ENCODE measurements around the gene TEX44.
"Not testable (repeated sequence)": the region's sequence is repeated elsewhere in the genome, so short reads cannot be mapped to it uniquely, and the experiment has no call there.

The TEX44 gene

DNA sequence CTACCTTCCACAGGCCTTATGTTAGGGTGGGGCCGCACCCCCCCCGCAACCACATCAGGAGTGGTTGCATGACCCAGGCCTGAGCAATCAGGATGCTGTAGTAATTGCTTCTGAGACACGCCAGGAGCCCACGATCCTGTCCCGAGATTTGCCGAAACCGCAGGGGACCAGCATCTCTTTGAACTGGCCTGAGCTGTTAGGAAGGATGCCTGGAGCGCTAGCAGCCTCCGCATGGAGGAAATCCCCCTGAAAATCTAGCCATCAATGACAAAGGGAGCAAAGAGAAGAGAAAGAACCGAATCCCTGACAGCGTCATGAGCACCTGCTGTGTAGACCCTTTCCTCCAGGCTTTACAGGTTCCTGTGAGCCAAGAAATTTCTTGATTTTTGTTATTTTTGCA lies 8.7 kb upstream of the TEX44 start:
- Mint-ChIP-seq H3K27me3 (ENCODE audit: low read depth) (peaks cover 7% of the 10 kb centered on the region), H3K27ac (no peak overlapping the region), H3K9me3 (no peaks in the 10 kb centered on the region)

DNA sequence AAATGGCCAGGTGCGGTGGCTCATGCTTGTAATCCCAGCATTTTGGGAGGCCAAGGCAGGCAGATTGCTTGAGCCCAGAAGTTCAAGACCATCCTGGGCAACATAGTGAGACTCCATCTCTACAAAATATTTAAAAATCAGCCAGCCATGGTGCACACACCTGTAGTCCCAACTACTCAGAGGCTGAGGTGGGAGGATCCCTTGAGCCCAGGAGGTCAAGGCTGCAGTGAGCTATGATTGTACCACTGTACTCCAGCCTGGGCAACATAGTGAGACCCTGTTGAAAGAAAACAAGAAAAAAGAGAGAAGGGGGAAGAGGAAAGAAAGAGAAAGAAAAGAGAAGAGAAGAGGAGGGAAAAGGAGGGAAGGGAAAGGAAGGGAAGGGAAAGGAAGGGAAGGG lies 4.9 kb upstream of the TEX44 start:
- not testable (repeated sequence) for H3K27me3 Mint-ChIP-seq (ENCODE audit: low read depth); H3K4me3 Mint-ChIP-seq

More for the DNA sequence above, 8.7 kb upstream of the TEX44 start:
- no peaks in the 10 kb centered on the region for H3K4me1 Mint-ChIP-seq (ENCODE audit: low read depth)
- H3K4me3 Mint-ChIP-seq = no peak overlapping the region
- no peaks in the 10 kb centered on the region for H3K36me3 Mint-ChIP-seq (ENCODE audit: low read depth)

DNA sequence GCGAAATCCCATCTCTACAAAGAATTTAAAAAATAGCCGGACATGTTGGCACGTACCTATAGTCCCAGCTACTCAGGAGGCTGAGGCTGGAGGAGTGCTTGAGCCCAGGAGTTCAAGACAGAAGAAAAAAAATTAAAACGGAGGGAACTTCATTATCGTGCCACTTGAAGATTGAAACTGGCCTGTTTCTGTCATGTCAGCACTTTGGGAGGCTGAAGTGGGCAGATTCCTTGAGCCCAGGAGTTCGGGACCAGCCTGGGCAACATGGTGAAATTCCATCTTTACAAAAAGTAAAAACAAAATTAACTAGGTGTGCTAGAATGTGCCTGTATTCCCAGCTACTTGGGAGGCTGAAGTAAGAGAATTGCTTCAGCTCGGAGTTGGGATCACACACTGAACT lies 3.0 kb upstream of the TEX44 start:
- H3K9me3 Mint-ChIP-seq = no peaks in the 10 kb centered on the region
- H3K27ac Mint-ChIP-seq = no peak overlapping the region
- H3K4me1 Mint-ChIP-seq (ENCODE audit: low read depth) = no peaks in the 10 kb centered on the region
- H3K36me3 Mint-ChIP-seq (ENCODE audit: low read depth) = no peaks in the 10 kb centered on the region
- H3K4me3 Mint-ChIP-seq = no peak overlapping the region
- no peaks in the 10 kb centered on the region for H3K27me3 Mint-ChIP-seq (ENCODE audit: low read depth)

More for the DNA sequence above, 4.9 kb upstream of the TEX44 start:
- H3K9me3 Mint-ChIP-seq; H3K27ac Mint-ChIP-seq; H3K4me1 Mint-ChIP-seq (ENCODE audit: low read depth); H3K36me3 Mint-ChIP-seq (ENCODE audit: low read depth): not testable (repeated sequence)

DNA sequence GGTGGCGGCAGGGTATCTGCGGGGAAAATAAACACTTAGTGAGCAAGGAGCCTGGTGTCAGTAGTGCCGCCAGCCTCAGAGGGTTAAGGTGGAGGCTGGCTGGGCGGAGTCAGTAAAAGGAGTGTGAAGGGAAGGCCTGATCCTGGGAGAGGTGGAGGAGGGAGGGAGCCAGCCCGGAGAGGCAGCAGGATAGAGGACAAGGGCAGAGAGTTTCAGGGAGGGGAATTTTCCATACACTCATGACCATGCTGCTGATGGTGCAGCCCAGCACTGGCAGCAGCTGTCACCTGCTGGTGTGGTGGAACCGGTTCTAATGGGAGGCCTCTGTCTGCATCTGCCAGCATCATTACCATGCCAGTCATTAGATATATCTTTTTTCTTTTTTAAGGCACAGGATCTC lies 2.0 kb upstream of the TEX44 start:
- no peaks in the 10 kb centered on the region for H3K27me3 Mint-ChIP-seq (ENCODE audit: low read depth)
- H3K27ac Mint-ChIP-seq = no peak overlapping the region
- H3K4me3 Mint-ChIP-seq = no peak overlapping the region
- H3K9me3 Mint-ChIP-seq = no peaks in the 10 kb centered on the region
- H3K36me3 Mint-ChIP-seq (ENCODE audit: low read depth) = no peaks in the 10 kb centered on the region
- no peaks in the 10 kb centered on the region for H3K4me1 Mint-ChIP-seq (ENCODE audit: low read depth)

DNA sequence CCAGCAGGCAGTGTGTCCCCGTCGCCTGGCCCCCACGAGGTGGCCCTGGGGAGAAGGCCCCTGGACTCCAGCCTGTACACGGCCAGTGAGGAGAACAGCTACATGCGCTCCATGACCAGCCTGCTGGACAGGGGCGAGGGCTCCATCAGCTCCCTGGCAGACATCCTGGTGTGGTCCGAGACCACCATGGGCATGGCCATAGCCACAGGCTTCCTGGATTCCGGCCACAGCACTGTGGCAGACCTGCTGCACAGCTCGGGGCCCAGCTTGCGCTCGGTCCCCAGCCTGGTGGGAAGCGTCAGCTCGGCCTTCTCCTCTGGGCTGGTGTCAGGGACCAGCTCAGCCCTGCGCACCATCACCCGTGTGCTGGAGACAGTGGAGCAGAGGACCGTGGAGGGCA lies 1.0 kb downstream of the TEX44 start:
- Mint-ChIP-seq H3K4me1 (ENCODE audit: low read depth) (no peaks in the 10 kb centered on the region), H3K9me3 (no peaks in the 10 kb centered on the region), H3K4me3 (no peak overlapping the region), H3K36me3 (ENCODE audit: low read depth) (no peaks in the 10 kb centered on the region), H3K27me3 (ENCODE audit: low read depth) (no peaks in the 10 kb centered on the region), H3K27ac (no peak overlapping the region)

DNA sequence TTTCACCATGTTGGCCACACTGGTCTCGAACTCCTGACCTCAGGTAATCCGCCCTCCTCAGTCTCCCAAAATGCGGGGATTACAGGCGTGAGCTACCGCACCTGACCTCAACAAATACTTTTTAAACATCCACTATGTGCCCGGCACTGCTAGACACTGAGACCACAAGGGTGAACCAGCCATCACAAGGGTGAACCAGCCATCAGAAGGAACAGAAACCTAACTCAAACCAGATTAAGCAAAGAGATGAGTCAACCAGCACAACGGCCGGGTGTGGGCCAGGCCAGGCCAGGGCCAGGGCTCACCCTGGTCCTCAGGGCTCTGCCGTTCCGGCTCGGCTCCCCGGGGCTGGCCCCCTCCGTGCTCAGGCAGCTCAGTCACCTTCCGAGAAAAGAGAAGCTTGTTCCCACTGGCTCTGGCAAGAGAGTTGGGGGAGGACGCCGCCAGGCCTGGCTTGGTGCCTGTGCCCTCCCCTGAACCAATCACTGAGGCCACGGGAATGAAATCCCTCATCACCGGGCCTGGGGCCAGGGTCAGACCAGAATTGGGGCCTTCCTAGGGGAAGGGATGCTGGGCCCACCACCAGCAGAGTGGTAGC lies 4.4 kb downstream of the TEX44 start:
- Mint-ChIP-seq H3K36me3 (ENCODE audit: low read depth) (no peaks in the 10 kb centered on the region), H3K9me3 (no peaks in the 10 kb centered on the region), H3K4me3 (no peak overlapping the region), H3K27ac (no peak overlapping the region), H3K4me1 (ENCODE audit: low read depth) (peaks cover 5% of the 10 kb centered on the region), H3K27me3 (ENCODE audit: low read depth) (peaks cover 3% of the 10 kb centered on the region)

DNA sequence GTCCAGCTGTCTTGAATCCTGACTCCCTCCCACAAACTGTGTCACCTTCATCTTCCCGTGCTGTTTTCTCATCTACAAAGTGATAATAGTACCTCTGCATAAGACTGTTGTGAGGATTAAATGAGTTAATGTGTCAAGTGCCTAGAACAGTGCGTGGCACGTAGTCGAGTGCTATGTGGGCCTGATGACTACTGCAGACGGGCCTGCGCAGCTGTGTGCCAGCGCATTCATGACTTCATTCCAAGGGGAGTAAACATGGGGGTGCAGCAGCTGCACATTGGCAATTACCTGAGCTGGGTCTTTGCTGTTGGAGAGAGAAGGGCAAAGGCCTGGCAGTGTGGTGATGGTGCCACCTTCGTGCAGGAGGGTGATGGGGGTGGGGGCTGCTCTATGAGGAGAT lies 5.0 kb downstream of the TEX44 start:
- Mint-ChIP-seq H3K9me3 (no peaks in the 10 kb centered on the region), H3K27me3 (ENCODE audit: low read depth) (peaks cover 3% of the 10 kb centered on the region), H3K4me1 (ENCODE audit: low read depth) (peaks cover 5% of the 10 kb centered on the region), H3K36me3 (ENCODE audit: low read depth) (no peaks in the 10 kb centered on the region), H3K4me3 (no peak overlapping the region), H3K27ac (no peak overlapping the region)

DNA sequence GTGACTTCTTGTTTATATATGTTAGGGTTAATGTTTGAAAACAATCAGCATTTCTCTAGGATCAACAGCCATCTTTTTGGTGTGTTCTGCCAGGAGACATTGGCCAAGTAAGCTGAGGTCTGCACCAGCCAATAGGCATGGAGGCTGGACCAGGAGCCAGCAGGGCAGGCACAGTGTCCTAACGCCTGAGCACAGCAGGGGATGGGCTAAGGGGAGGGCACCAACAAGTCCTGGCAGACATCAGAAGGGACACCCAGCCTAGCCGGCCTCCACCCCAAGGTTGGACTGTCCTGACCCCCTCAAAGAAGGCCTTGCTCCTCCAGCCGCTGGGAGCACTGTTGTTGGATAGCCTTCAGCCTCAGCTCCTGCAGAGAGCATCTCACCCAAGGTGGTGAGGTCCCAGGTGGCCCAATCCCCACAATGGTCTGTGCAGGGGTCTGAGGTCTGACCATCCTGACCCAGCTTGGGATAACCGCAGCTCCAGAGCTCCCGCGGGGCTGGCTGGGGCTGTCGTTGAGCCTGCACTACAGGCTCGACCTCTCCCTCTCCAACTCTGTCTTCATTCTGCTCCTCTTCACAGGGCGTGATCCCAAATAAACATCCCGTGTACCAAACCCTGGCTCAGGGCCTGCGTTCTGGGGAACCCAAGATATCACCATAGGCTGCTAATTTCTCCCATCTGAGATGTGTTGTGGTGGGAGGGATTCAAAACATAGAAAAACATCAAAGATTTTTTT lies 8.1 kb downstream of the TEX44 start:
- no peak overlapping the region for H3K27ac Mint-ChIP-seq
- no peaks in the 10 kb centered on the region for H3K36me3 Mint-ChIP-seq (ENCODE audit: low read depth)
- no peaks in the 10 kb centered on the region for H3K9me3 Mint-ChIP-seq
- H3K4me1 Mint-ChIP-seq (ENCODE audit: low read depth) = peaks cover 15% of the 10 kb centered on the region
- H3K27me3 Mint-ChIP-seq (ENCODE audit: low read depth) = peaks cover 3% of the 10 kb centered on the region
- H3K4me3 Mint-ChIP-seq = no peak overlapping the region

DNA sequence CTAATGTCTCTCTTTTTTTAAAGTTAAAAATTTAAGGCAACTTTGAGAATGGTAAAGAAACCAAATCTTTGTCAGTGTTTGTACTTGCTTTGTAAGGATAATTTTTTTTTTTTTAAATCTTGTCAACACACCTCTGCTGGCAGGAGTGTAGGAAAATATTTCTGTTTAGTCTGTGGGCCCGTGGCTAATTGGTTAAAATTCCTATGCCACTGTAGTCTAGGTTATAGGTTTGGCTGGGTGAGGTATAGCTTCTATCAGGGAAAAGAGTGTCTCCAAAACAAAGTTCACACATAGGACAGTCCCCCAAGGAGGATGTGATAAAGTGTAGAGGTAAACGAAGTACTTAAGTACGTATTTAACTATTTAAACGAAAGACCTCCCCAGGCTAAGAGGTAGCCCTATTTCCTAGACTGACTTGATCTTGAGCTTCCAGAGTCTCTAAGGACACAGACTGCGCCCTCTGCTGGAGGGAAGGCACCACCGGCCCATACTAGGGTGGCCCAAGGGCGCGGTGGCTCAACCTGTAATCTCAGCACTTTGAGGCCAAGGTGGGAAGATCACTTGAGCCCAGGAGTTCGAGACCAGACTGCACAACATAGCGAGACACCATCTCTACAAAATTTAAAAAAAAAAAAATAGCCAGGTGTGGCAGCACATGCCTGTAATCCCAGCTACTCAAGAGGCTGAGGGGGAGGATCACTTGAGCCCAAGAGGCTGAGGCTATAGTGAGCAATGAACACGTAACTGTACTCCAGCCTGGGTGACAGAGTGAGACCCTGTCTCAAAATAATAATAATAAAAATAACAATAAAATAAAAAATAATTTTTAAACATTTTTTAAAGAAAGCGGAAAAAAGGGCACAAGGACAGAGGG lies 8.9 kb downstream of the TEX44 start:
- Mint-ChIP-seq H3K36me3 (ENCODE audit: low read depth) (no peaks in the 10 kb centered on the region), H3K27ac (peak overlapping the region; percentile 73), H3K4me1 (ENCODE audit: low read depth) (peaks cover 15% of the 10 kb centered on the region), H3K4me3 (peak overlapping the region; percentile 54), H3K9me3 (no peaks in the 10 kb centered on the region), H3K27me3 (ENCODE audit: low read depth) (peaks cover 3% of the 10 kb centered on the region)

DNA sequence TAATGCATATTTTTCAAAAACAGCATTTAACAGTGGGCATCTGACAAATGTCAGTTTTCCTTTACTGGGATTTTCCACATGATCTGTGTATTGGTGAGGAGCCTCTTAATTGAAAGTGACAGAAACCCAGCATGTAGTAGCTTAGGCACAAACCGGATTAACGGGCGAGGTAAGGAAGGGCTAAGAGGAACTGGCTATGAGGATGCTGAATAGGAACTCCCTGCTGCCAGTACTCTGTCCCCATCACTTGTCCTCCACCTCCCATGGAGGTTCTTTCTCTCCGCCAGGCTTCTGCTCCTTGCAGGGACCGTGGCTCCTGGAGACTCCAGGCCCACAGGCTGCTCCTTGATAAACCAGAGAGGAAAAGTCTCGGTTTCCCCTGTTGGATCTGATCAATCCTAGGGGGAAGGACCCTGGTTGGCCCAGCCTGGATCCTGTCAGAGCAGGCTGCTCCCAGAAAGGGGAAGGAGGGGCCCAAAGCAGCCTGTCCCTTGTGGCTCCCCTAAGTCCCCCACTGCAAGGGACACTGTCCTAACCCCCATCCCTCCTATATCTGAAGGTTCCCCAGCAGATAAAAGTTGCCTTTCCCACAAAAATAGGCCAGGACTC lies 10.3 kb downstream of the TEX44 start:
- Mint-ChIP-seq H3K4me3 (no peak overlapping the region), H3K4me1 (ENCODE audit: low read depth) (peaks cover 15% of the 10 kb centered on the region), H3K9me3 (no peaks in the 10 kb centered on the region), H3K36me3 (ENCODE audit: low read depth) (no peaks in the 10 kb centered on the region), H3K27ac (peak overlapping the region; percentile 41), H3K27me3 (ENCODE audit: low read depth) (peaks cover 3% of the 10 kb centered on the region)

DNA sequence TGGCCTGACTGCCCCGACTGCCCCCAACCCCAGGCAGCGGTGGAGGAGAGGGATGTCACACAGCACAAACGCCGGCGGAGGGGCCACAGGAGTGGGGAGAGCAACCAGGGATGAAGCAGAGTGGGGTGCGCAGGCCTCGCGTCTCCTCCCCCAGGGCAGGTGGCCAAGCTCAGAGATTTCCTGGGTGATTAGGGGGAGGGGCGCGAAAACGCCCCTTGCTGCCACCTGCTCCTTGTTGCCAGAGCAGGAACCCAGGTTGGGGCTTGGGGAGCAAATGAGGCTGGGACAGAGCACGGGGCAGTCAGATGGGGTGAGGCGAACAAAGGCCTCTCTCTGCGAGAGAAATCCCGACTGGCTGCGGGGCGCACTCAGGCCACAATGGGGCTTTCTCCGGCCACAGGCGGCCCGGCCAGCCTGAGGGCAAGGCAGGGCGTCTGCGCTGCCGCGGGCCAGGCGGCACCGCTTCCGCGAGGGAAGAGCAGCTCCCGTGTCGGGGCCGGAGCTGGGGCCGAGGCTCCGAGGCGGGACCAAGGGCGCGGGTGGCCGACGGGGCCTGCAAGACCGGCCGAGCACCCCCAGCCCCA lies 11.5 kb downstream of the TEX44 start:
- Mint-ChIP-seq H3K27me3 (ENCODE audit: low read depth) (peaks cover 3% of the 10 kb centered on the region), H3K4me3 (peak overlapping the region; percentile 50), H3K27ac (peak overlapping the region; percentile 52), H3K9me3 (no peaks in the 10 kb centered on the region), H3K4me1 (ENCODE audit: low read depth) (peaks cover 15% of the 10 kb centered on the region), H3K36me3 (ENCODE audit: low read depth) (no peaks in the 10 kb centered on the region)

DNA sequence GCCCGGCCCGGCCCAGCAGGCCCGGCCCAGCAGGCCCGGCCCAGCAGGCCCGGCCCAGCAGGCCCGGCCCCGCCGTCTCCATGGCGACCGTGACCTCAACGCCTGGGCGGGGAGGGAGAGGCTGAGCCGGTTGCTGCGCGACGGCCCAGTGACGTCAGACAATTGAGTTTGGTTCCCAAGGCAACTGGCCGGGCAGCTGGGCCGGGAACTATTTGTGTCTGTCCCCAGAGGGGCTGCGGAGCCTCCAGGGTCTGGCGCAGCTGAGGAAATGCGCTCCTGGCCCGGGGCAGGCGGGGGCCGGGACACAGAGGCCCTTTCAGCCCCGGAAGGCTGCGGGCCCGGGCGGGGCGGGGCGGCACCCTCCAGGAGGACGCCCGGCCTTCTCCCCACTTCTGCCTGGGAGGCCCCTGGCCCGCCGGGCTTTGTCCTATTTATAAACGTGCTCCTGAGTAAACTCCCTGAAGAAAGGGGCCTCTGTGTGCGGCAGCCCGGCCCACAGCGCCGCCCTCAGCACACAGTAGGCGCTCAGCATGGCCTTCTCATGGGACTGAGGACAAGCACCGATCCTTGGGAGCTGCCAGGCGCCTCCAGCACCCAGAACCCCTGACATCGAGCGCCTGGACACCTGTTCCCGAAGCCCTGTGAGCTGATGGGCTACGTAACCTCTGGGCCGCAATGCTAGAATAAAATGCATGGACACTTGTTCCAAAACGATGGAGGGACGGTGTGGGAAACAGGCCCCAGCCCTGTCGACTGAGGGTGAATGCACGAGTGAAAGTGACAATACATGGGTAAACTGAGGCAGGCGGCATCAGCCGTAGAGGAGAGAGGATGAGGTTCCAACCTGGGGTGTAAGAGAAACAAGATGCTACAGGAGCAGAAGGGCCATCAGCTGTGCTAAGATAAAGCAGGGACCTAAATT lies 12.3 kb downstream of the TEX44 start:
- Mint-ChIP-seq H3K9me3 (no peaks in the 10 kb centered on the region), H3K4me3 (peak overlapping the region; percentile 54), H3K27me3 (ENCODE audit: low read depth) (peaks cover 3% of the 10 kb centered on the region), H3K27ac (peak overlapping the region; percentile 79), H3K36me3 (ENCODE audit: low read depth) (no peaks in the 10 kb centered on the region), H3K4me1 (ENCODE audit: low read depth) (peaks cover 15% of the 10 kb centered on the region)

DNA sequence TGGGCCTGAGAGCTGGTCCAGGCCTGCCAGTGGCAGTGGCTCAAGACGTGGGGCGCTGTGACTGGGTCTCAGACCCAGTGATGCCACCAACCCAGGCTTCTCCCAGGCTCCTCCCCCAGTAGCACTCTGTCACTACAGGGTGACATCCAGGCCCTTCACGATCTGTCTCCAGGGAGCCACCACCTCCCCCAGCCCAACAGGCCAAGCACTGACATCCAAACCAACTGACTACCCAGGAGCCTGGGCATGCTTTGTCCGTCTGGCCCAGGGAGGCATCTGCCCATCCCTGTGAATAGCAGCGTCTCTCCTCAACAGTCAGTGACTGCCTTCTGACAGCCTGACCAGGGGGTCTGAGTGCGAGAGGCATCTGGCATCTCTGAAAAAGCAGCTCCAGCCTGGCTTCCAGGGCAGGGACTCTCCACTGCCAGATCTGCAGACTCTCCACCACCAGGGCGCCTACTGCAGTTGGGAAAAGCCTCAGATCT lies 13.0 kb downstream of the TEX44 start:
- peak overlapping the region; percentile 54 for H3K4me3 Mint-ChIP-seq
- H3K27me3 Mint-ChIP-seq (ENCODE audit: low read depth) = peaks cover 3% of the 10 kb centered on the region

More for the DNA sequence above, 13.0 kb downstream of the TEX44 start:
- Mint-ChIP-seq H3K9me3 (no peaks in the 10 kb centered on the region), H3K36me3 (ENCODE audit: low read depth) (no peaks in the 10 kb centered on the region), H3K27ac (peak overlapping the region; percentile 72), H3K4me1 (ENCODE audit: low read depth) (peaks cover 15% of the 10 kb centered on the region)
